Cardiac muscle cell (in vitro differentiated cells and primary cell): ENCODE results near the gene ZNF804A. TPM values are rescaled to one million over a fixed set of nuclear protein-coding genes. Genes with fewer than 3 reads are reported as not detected.

Experiments
- DNase-seq, 2 donors: peaks; one replicate each; pipeline versions ENCODE4 v3.0.0 to v3.0.0-alpha.2; 2010 to 2017; ENCODE audit warnings: low read depth in 1 of 2, low spot score in 1 of 2
- H3K27ac ChIP-seq: fragments of 200-600 bp; sonication (generic); 2 replicates; pipeline ENCODE4 v1.5.1; 2016
- H3K27me3 ChIP-seq: fragments of 200-600 bp; sonication (generic); 2 replicates; pipeline ENCODE4 v1.6.0; 2016; ENCODE audit warnings: control low read depth
- H3K36me3 ChIP-seq: fragments of 200-600 bp; sonication (generic); 2 replicates; pipeline ENCODE4 v1.5.1; 2016; ENCODE audit warnings: control low read depth
- H3K4me1 ChIP-seq: fragments of 200-600 bp; sonication (generic); 2 replicates; pipeline ENCODE4 v1.8.1; 2017; ENCODE audit warnings: low read depth, mild to moderate bottlenecking, mixed run types
- H3K4me3 ChIP-seq: fragments of 200-600 bp; sonication (generic); 2 replicates; pipeline ENCODE4 v1.5.1; 2016; ENCODE audit warnings: mild to moderate bottlenecking
- H3K9me3 ChIP-seq: fragments of 200-600 bp; sonication (generic); 2 replicates; pipeline ENCODE4 v1.5.1; 2017; ENCODE audit warnings: low read depth, mild to moderate bottlenecking, control low read depth
- polyA plus RNA-seq: library from polyadenylated mRNA; unstranded; fragments of >200 nt; fragmentation: Nextera tagmentation; extraction: Ambion mirVana; gene quantifications from 2 replicates; pipeline ENCODE4 v1.2.1, GENCODE V29; 2016
- total RNA-seq: library from RNA; depleted of rRNA; stranded (reverse); fragments of >200 nt; gene quantifications from 2 replicates; pipeline ENCODE4 v1.2.3, GENCODE V29; 2016
- TF ChIP-seq, protein P1 (sequence below): IDR thresholded peaks from 2 replicates; pipeline ENCODE4 v1.5.1; 2012; ENCODE audit warnings: low read depth, mild to moderate bottlenecking, low read length

ZNF804A gene
- total and polyA plus RNA-seq, 2 experiments from 2014 or later, result 0.12 TPM; not detected in 1

DNA sequence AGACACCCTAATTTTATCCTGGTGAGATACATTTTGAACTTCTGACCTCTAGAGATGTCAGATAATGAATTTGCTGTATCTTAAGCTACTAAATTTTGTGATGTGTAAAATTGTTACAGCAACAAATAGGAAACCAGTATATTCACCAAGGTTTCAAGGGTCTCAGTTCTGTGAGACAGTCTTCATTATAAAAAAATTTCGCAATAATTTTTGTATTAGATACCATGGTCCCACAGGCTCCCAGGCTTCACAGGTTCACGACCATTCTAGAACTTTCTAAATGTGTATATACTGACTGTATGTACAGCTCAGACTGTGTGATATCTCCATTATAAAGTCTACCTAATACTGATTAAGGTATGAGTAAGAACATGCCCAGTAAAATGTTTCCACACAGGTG lies 181.4 kb downstream of the ZNF804A start:
- TF ChIP-seq, protein P1, sequence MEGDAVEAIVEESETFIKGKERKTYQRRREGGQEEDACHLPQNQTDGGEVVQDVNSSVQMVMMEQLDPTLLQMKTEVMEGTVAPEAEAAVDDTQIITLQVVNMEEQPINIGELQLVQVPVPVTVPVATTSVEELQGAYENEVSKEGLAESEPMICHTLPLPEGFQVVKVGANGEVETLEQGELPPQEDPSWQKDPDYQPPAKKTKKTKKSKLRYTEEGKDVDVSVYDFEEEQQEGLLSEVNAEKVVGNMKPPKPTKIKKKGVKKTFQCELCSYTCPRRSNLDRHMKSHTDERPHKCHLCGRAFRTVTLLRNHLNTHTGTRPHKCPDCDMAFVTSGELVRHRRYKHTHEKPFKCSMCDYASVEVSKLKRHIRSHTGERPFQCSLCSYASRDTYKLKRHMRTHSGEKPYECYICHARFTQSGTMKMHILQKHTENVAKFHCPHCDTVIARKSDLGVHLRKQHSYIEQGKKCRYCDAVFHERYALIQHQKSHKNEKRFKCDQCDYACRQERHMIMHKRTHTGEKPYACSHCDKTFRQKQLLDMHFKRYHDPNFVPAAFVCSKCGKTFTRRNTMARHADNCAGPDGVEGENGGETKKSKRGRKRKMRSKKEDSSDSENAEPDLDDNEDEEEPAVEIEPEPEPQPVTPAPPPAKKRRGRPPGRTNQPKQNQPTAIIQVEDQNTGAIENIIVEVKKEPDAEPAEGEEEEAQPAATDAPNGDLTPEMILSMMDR, result no peak
- Histone ChIP-seq H3K27me3 (no peaks in the 10 kb centered on the region), H3K4me1 (peaks cover 8% of the 10 kb centered on the region), H3K9me3 (no peaks in the 10 kb centered on the region), H3K27ac (no peak overlapping the region), H3K4me3 (no peak overlapping the region), H3K36me3 (no peaks in the 10 kb centered on the region)
- no peak for DNase-seq

- H3K27me3 ChIP-seq, result no peaks in the 10 kb centered on the region
- H3K36me3 ChIP-seq, result no peaks in the 10 kb centered on the region
- TF ChIP-seq, protein P1, result no peak
- H3K9me3 ChIP-seq, result no peaks in the 10 kb centered on the region
- H3K4me1 ChIP-seq, result peaks cover 8% of the 10 kb centered on the region
- H3K4me3 ChIP-seq, result no peak overlapping the region
- no peak for DNase-seq
- no peak overlapping the region for H3K27ac ChIP-seq
These were observed 182.1 kb downstream of the ZNF804A start for GRCh38 chr2:184780384-184780783.

- no peaks in the 10 kb centered on the region for H3K9me3 ChIP-seq
- TF ChIP-seq, protein P1, result no peak
- peak in 1 of 2 donors; percentile 1 for DNase-seq
- H3K27ac ChIP-seq, result no peak overlapping the region
- no peak overlapping the region for H3K4me3 ChIP-seq
- H3K4me1 ChIP-seq, result peaks cover 8% of the 10 kb centered on the region
- no peaks in the 10 kb centered on the region for H3K36me3 ChIP-seq
- H3K27me3 ChIP-seq, result no peaks in the 10 kb centered on the region
These were observed 182.6 kb downstream of the ZNF804A start for GRCh38 chr2:184780944-184781343.

DNA sequence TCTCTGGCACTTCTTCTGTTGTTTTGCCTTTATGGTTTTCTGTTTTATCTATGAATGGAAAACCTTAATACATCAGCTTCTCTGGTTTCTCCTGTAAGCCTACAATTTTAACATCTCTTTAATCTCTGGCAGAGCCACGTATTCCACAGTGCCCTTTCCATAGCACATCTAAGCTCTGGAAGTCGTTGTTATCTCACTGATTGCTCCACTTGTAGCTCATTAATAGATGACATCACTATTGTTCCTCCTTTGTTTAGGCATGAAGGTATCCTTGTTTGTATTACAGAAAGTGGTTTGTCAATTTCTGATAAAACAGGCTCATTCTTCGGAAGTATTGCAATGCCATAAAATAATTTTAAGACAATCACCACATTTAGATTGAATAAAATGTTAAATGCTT lies 185.2 kb downstream of the ZNF804A start:
- H3K36me3 ChIP-seq, result no peaks in the 10 kb centered on the region
- no peak overlapping the region for H3K4me3 ChIP-seq
- TF ChIP-seq, protein P1, result no peak
- H3K27me3 ChIP-seq, result no peaks in the 10 kb centered on the region
- no peaks in the 10 kb centered on the region for H3K9me3 ChIP-seq
- no peak for DNase-seq
- peaks cover 8% of the 10 kb centered on the region for H3K4me1 ChIP-seq
- H3K27ac ChIP-seq, result no peak overlapping the region

GRCh38 chr2:184793176-184793575 lies 194.8 kb downstream of the ZNF804A start:
- no peak for DNase-seq
- TF ChIP-seq, protein P1, result no peak
- H3K27ac ChIP-seq, result no peak overlapping the region
- no peaks in the 10 kb centered on the region for H3K36me3 ChIP-seq
- no peaks in the 10 kb centered on the region for H3K27me3 ChIP-seq
- no peak overlapping the region for H3K4me3 ChIP-seq
- H3K4me1 ChIP-seq, result no peaks in the 10 kb centered on the region
- H3K9me3 ChIP-seq, result no peaks in the 10 kb centered on the region

GRCh38 chr2:184799379-184799778 lies 201.1 kb downstream of the ZNF804A start:
- no peaks in the 10 kb centered on the region for H3K27me3 ChIP-seq
- DNase-seq, result no peak
- no peak overlapping the region for H3K4me3 ChIP-seq
- TF ChIP-seq, protein P1, result no peak
- no peaks in the 10 kb centered on the region for H3K9me3 ChIP-seq
- H3K4me1 ChIP-seq, result no peaks in the 10 kb centered on the region
- H3K36me3 ChIP-seq, result no peaks in the 10 kb centered on the region
- H3K27ac ChIP-seq, result no peak overlapping the region
